Keratinocyte (primary cell): Measurements from ENCODE around the gene MROH2A.

ENCODE experiments used
- CTCF ChIP-seq, 3 experiments: IDR thresholded peaks in 1 of 3; conservative IDR thresholded peaks in 1 of 3; optimal IDR thresholded peaks in 1 of 3; 2 replicates in 2 of 3; 3 replicates in 1 of 3; pipeline versions ENCODE3 to v1.5.1; 2011; ENCODE audit warnings: low read length in 3 of 3, mild to moderate bottlenecking in 3 of 3, moderate library complexity in 2 of 3, control low read depth in 1 of 3, inconsistent platforms in 1 of 3; ENCODE audit not compliant: insufficient read depth in 2 of 3; ENCODE audit errors: extremely low read depth in 1 of 3
- EZH2 ChIP-seq: IDR thresholded peaks from one replicate; pipeline ENCODE4 v1.6.1; 2012; ENCODE audit warnings: inconsistent platforms, mild to moderate bottlenecking, low read length, moderate library complexity

GRCh38 chr2:233756429-233757081 is 21.6 kb upstream of the MROH2A start:
- TF ChIP-seq CTCF (optimal IDR thresholded peaks at IDR 0.05 in 1 of 3, IDR thresholded peaks at IDR 0.05 in 1 of 3, conservative IDR thresholded peaks at IDR 0.05 in 1 of 3; ENCODE audit: extremely low read depth in 1 of 3, insufficient read depth in 2 of 3, low read length in 3 of 3) (no peak), EZH2 (no peak)
